WTC11 (cell line): Measurements from ENCODE around the gene BABAM2.

ENCODE experiments used
- ATF3 ChIP-seq: sonication (generic); formaldehyde crosslinking; conservative IDR thresholded peaks from 2 replicates; pipeline ENCODE4 v1.8.1; 2022; ENCODE audit warnings: mild to moderate bottlenecking, missing genetic modification reagents
- NR2C2 ChIP-seq: sonication (generic); formaldehyde crosslinking; IDR thresholded peaks from 2 replicates; pipeline ENCODE4 v1.8.0; 2022; ENCODE audit warnings: mild to moderate bottlenecking, missing genetic modification reagents

GRCh38 chr2:27856956-27857355 lies 33.6 kb upstream of the BABAM2 start:
- TF ChIP-seq NR2C2 (no peak), ATF3 (CRISPR knock-in tag) (no peak)
